ENCODE results near the gene FZD10. TPM values are rescaled to one million over a fixed set of nuclear protein-coding genes. Genes with fewer than 3 reads are reported as not detected.

Gene FZD10
- total and polyA plus RNA-seq, 12 donors: 0.07 to 0.44 (median 0.14) TPM; not detected in 3

DNA sequence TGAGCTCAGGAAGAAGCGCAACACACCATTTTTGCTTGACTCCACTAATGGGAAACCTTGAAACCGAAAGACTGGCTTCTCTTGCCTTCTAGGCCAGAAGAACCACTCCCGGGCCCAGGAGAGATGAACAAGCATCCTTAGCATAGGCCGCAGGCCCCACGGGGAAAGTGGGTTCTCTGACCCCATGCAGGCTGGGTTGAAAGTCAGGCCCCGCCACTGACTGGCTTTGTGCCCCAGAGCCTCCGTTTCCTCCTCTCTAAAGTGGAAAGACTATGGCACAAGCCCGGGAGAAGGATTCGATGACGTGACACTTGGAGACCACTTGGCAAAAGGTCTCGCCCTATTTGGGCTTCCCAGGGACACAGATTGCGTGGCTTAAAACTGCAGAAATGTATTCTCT is 9.9 kb upstream of the FZD10 start:
- H3K36me3 ChIP-seq (replicated peaks in 1 of 2): no peaks in the 10 kb centered on the region
- TF ChIP-seq CTCF (IDR thresholded peaks at IDR 0.05): no peak
- TF ChIP-seq POLR2A (IDR thresholded peaks at IDR 0.05): no peak
- H3K4me1 ChIP-seq (replicated peaks in 1 of 2): no peaks in the 10 kb centered on the region
- intact Hi-C loops (cut with DNase I): no loop called here
- DNase-seq: no peak
- no peaks in the 10 kb centered on the region for H3K9me3 ChIP-seq (replicated peaks in 1 of 3)
- no peak overlapping the region for H3K4me3 ChIP-seq
- H3K27me3 ChIP-seq: peaks cover 14% of the 10 kb centered on the region
- 85 to 95% (median 91%) methylated on average over 12 of the region's 12 CpGs for WGBS, 4 donors
- H3K27ac ChIP-seq: no peak overlapping the region

DNA sequence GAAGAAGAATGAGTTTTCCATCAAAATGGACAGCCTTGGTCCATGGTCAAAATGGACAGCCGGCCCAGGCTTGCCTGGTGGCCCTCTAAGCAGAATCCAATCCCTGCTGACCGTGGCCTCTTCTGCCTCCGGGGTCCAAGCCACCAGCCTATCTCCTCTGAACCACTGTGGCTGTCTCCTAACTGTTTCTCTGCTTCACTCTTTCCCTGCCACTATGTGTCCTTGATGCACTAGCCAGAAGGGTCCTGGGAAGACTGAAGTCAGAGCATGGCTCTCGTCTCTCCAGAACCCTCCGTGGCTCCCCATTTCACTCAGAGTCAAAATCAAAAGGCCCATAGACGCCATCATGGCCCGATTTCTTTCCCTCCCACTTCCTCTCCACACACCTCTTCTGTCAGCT is 8.5 kb upstream of the FZD10 start:
- 75 to 85% (median 79%) methylated on average over 7 of the region's 7 CpGs for WGBS, 4 donors
- intact Hi-C loops (cut with DNase I): no loop called here

GRCh38 chr12:130154276-130155070 is 7.8 kb upstream of the FZD10 start:
- no peaks in the 10 kb centered on the region for H3K36me3 ChIP-seq (replicated peaks in 1 of 2)
- peaks cover 30% of the 10 kb centered on the region for H3K27me3 ChIP-seq
- no peak overlapping the region for H3K27ac ChIP-seq
- 79 to 83% (median 83%) methylated on average over 22 of the region's 22 CpGs for whole genome bisulfite sequencing, 4 donors
- no peaks in the 10 kb centered on the region for H3K4me1 ChIP-seq (replicated peaks in 1 of 2)
- no peak overlapping the region for H3K4me3 ChIP-seq
- DNase-seq: no peak
- H3K9me3 ChIP-seq (replicated peaks in 1 of 3): no peaks in the 10 kb centered on the region
- intact Hi-C loops (cut with DNase I): no loop called here
- no peak for TF ChIP-seq POLR2A (IDR thresholded peaks at IDR 0.05)
- TF ChIP-seq CTCF (IDR thresholded peaks at IDR 0.05): no peak

More for the DNA sequence above, 8.5 kb upstream of the FZD10 start:
- H3K36me3 ChIP-seq (replicated peaks in 1 of 2): no peaks in the 10 kb centered on the region
- TF ChIP-seq CTCF (IDR thresholded peaks at IDR 0.05) (no peak), POLR2A (IDR thresholded peaks at IDR 0.05) (no peak)
- DNase-seq: no peak
- H3K9me3 ChIP-seq (replicated peaks in 1 of 3): no peaks in the 10 kb centered on the region
- no peak overlapping the region for H3K27ac ChIP-seq
- no peaks in the 10 kb centered on the region for H3K4me1 ChIP-seq (replicated peaks in 1 of 2)
- peaks cover 23% of the 10 kb centered on the region for H3K27me3 ChIP-seq
- H3K4me3 ChIP-seq: no peak overlapping the region

- TF ChIP-seq POLR2A (IDR thresholded peaks at IDR 0.05): no peak
- no peak for TF ChIP-seq CTCF (IDR thresholded peaks at IDR 0.05)
- H3K27ac ChIP-seq: no peak overlapping the region
- H3K9me3 ChIP-seq (replicated peaks in 1 of 3): no peaks in the 10 kb centered on the region
- 72 to 78% (median 74%) methylated on average over 10 of the region's 10 CpGs for WGBS, 4 donors
- H3K4me3 ChIP-seq: no peak overlapping the region
- H3K27me3 ChIP-seq: peaks cover 41% of the 10 kb centered on the region
- H3K36me3 ChIP-seq (replicated peaks in 1 of 2): no peaks in the 10 kb centered on the region
- no peaks in the 10 kb centered on the region for H3K4me1 ChIP-seq (replicated peaks in 1 of 2)
- intact Hi-C loops (cut with DNase I): no loop called here
- DNase-seq: no peak
Observed at GRCh38 chr12:130155416-130156073, 6.7 kb upstream of the FZD10 start.

All from adrenal gland (tissue), 12 donors.